SIG-M5 (cell line): ENCODE data around the gene LOC101059915.
"Not testable (repeated sequence)": the region's sequence is repeated elsewhere in the genome, so short reads cannot be mapped to it uniquely, and the experiment has no call there.

Experiments used
- DNase-seq: peaks from one replicate; lab custom pipeline; 2025; lab: John Stamatoyannopoulos, UW

The LOC101059915 gene

GRCh38 chrX:71640002-71640401, 27.3 kb upstream of the LOC101059915 start:
- no peak for DNase-seq

GRCh38 chrX:71644406-71644805, 22.9 kb upstream of the LOC101059915 start:
- not testable (repeated sequence) for DNase-seq

- DNase-seq: no peak
Observed at GRCh38 chrX:71650333-71650969, 16.9 kb upstream of the LOC101059915 start.

DNA sequence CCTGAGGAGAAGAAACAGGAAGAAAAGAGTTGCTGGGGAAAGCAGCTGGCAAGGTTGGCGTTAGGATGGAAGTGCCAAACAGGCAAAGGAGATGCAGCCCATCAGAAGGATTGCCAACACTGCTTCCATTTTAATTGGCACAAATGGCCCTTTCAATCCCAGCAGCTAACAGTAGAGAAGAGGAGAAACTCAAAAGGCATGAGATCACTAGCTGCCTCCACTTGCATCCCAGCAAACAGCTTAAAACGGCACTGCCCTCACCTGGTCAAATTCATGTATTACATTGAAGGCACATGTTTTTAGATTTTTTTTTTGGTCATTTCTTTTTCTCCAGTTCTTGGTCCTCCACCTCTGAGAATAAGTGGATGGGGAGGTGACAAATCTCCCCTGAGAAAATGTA, 14.9 kb upstream of the LOC101059915 start:
- no peak for DNase-seq

DNA sequence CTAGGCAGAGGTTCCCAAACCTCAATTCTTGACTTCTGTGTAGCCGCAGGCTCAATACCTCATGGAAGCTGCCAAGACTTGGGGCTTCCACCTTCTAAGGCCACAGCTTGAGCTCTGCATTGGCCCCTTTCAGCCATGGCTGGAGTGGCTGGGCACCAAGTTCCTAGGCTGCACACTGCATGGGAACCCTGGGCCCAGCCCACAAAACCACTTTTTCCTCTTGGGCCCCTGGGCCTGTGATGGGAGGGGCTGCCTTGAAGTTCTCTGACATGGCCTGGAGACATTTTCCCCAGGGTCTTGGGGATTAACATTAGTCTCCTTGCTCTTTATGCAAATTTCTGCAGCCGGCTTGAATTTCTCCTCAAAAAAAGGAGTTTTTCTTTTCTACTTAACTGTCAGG, 14.0 kb upstream of the LOC101059915 start:
- DNase-seq: no peak

DNA sequence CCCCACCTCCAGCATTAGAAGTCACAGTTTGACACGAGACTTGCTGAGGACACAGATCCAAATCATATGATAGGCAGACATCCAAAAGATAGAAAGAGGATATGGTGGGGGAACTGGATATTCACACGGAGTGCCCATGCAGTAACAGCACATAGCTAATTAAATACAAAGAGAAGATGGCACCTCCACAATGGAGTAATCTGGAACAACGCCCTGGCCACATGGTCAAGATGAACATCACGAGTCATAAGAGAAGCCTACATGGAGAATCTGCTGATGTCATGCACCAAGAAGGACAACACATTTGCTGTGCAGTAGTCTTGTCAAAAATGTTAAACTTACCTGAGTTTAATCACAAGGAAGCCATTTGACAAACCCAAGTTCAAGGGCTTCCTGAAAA, 10.1 kb upstream of the LOC101059915 start:
- DNase-seq: no peak

GRCh38 chrX:71659342-71659741, 8.0 kb upstream of the LOC101059915 start:
- DNase-seq: no peak

GRCh38 chrX:71659959-71660358, 7.4 kb upstream of the LOC101059915 start:
- no peak for DNase-seq

- no peak for DNase-seq
Observed at GRCh38 chrX:71660562-71661416, 6.6 kb upstream of the LOC101059915 start.

DNA sequence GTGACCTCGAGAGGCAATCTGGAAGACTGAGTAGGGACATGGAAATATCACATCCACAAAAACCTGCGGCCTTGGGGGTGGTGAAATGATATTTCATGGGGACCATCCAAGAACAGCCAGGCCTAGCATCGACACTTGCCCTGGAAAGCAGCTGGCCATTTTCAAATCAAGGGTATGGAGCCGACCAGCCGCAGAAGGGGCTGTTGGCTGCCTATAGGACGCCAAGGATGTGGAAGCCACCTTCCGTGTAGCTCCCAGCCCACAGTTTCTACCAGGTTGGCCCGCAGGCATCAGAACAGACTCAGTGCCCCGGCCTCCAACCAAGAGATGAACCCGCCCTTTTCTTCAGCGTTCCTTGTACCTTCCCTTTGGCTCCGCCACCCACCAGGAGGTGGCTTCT, 5.4 kb upstream of the LOC101059915 start:
- DNase-seq: no peak

DNA sequence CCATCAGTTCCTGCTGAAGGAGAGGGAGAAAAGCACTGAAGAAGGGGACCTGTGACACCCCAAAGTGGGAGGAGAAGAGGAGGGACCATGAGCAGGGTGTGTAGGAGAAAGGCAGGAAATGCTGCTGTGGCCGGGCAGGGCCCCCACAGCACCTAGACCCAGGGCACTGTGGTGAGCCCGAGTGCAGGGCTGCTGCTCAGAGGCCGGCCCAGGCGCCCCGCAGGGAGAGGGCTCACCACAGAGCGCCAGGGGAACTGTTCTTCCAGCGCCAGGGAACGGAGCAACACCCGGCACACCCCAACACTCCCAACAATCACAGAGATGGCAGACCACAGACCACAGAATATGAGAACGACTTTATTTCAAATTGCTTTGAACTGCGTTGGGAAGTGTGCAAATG, 4.7 kb upstream of the LOC101059915 start:
- not testable (repeated sequence) for DNase-seq

GRCh38 chrX:71663238-71663637, 4.1 kb upstream of the LOC101059915 start:
- not testable (repeated sequence) for DNase-seq

- not testable (repeated sequence) for DNase-seq
Observed at GRCh38 chrX:71664202-71664601, 3.1 kb upstream of the LOC101059915 start.

DNA sequence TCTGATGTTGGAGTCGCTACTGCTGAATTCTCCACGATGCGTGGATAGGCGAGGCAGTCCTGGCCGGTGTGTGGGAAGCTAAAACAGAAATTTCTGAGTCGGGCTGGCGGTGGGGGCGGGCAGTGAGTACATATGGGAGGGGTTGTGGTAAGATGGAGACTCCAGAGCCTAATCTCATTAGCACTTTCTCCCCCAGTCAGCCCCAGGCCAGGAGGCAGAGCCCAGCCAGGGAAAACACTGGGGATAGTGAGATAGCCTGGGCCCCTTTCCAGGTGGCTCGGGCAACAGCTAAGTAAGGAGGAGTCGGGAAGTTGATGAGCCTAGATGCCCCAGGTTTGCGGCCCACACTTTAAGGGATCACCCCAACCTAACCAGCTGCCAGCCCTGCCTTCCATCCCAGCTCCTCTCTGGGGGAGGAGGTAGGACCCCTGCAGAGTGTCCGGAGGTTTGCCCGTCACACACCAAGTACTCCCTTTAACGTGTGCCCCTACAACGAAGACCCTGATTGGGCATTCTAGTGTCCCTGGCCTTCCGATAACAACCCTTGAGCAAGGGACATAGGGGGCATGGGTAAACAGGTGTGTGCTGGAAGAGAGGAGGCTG, 2.4 kb upstream of the LOC101059915 start:
- no peak for DNase-seq

DNA sequence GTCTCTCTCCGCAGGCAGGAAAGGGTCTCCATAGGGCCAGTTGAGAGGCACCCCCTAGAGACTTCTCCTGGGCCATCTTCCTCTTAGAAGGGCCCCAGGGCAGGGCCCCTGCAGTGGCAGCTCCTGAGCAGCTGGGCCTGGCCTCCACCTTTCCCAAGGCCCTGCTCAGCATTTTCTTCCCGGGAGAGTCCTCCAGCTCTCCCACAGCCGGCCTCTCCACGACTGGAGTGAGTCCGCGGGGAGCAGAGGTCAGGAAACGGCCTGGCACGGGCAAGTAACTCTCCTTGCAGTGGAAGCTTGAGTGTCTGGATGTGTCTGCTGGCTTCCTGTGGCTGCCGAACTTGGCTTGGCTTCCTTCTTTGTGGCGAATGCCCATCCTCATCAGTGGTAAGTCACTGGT, 1.6 kb upstream of the LOC101059915 start:
- DNase-seq: no peak

GRCh38 chrX:71666240-71667223, 814 bp upstream of the LOC101059915 start:
- no peak for DNase-seq

GRCh38 chrX:71668248-71668595, 876 bp downstream of the LOC101059915 start:
- DNase-seq: no peak

GRCh38 chrX:71669492-71669891, 2.1 kb downstream of the LOC101059915 start:
- DNase-seq: no peak

DNA sequence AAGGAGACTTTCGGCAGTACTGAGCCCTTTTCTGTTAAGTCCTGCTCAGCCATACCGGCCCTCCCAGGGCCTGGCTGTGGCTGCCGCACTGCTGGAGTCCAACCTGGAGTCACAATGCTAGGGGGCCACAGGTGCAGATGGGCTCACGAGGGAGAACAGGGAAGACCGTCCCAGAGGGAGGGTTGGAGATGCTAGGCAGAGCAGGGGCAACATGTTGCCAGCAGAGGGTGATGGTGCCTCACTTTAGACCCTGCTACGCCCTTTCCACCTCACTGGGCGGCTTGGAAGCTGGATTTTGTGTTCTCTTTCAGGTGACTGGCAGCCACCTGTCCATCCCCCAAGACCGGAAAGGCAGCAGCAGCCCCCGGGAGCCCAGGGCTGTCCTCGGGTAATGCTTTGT, 2.6 kb downstream of the LOC101059915 start:
- DNase-seq: not testable (repeated sequence)

DNA sequence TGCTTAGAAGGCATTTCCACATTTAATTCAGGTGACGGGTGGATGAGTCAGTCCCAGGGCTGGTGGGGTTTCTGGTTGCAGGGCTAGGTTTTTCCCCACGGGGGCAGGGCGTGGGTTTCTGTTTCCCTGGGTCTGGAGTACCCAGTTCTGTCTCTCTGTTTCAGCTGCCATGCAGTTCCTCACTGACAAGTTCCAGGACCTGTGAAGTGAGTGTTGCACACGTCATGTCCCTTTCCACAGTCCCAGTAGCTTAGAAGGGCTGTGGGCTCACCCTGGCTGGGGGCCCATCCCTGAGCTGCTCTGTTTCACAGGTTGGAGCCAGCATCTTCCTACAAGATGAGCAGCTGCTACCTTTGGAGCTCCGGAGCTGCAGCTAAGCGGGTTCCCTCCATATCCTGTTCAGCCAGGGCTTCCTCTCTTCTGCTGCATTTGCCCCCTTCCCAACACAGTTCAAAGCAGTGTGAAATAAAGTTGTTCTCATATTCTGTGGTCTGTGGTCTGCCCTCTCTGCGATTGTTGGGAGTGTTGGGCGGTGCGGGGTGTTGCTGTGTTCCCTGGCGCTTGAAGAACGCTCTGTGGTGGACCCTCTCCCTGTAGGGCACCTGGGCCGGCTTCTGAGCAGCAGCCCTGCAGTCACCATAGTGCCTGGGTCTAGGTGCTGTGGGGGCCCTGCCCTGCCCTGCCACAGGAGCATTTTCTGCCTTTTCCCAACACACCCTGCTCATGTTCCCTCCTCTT, 3.9 kb downstream of the LOC101059915 start:
- no peak for DNase-seq

DNA sequence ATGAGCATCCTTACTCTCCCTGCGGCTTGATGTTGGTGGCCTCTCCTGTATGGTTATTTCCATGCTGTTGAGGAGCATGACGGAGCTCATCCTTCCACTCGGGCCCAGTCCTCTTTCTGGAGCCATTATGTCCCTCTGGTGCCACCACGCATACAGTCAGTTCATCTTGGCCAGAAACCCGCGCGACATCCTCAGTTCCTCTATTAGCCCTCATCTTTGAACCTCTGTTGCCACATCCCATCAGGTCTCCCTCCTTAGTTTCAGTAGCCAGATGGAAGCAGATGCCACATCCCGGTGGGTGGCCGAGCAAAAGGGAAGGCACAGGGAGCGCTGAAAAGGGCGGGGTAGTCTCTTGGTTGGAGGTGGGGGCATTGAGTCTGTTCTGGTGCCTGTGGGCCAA, 4.6 kb downstream of the LOC101059915 start:
- no peak for DNase-seq
